HG02870 (cell line): Measurements from ENCODE around the gene FAT2.

Source experiments
- ATAC-seq: cut with Tn5 transposase; IDR thresholded peaks from one replicate; pipeline ENCODE4 v1.9.1; 2021; ENCODE audit warnings: mild to moderate bottlenecking, moderate library complexity; ENCODE audit not compliant: unreplicated experiment

The FAT2 gene, protein sequence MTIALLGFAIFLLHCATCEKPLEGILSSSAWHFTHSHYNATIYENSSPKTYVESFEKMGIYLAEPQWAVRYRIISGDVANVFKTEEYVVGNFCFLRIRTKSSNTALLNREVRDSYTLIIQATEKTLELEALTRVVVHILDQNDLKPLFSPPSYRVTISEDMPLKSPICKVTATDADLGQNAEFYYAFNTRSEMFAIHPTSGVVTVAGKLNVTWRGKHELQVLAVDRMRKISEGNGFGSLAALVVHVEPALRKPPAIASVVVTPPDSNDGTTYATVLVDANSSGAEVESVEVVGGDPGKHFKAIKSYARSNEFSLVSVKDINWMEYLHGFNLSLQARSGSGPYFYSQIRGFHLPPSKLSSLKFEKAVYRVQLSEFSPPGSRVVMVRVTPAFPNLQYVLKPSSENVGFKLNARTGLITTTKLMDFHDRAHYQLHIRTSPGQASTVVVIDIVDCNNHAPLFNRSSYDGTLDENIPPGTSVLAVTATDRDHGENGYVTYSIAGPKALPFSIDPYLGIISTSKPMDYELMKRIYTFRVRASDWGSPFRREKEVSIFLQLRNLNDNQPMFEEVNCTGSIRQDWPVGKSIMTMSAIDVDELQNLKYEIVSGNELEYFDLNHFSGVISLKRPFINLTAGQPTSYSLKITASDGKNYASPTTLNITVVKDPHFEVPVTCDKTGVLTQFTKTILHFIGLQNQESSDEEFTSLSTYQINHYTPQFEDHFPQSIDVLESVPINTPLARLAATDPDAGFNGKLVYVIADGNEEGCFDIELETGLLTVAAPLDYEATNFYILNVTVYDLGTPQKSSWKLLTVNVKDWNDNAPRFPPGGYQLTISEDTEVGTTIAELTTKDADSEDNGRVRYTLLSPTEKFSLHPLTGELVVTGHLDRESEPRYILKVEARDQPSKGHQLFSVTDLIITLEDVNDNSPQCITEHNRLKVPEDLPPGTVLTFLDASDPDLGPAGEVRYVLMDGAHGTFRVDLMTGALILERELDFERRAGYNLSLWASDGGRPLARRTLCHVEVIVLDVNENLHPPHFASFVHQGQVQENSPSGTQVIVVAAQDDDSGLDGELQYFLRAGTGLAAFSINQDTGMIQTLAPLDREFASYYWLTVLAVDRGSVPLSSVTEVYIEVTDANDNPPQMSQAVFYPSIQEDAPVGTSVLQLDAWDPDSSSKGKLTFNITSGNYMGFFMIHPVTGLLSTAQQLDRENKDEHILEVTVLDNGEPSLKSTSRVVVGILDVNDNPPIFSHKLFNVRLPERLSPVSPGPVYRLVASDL (N-terminal part only)

DNA sequence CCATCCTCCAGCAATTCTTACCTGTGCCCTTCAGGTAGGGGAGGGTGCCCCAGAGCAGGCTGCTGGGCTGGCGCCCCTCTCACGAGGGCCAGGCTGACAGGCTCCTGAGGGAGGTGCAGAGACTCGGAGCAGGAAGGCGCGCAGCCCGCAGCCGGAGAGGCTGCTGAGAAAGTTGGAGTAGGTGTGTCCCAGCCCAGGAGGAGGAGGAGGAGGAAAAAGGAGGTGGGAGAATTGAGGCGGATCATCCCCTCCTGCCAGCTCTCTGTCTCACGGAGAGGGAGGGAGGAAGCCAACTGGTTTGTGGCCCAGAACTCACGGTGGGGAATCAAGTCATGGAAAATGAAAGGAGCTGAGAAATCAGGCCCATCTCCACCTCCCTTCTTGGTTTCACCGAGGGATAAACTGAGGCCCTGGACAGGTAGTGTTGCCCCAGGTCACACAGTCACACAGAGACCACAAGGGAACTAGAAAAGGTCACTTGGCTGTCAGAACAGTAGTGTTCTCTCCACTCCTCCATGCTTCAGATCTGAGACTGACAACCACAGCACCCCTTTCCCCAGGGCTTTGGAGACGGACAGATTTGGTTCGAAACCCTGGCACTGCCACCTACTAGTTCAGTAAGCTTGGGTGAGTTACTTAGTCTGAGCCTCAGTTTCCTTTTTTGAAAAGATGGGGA is at the start of gene FAT2:
Gene FAT2, minus strand, starts transcription at position 188 of the 676 bp plus-strand sequence. CDS start 22,400 bp downstream, outside the sequence.
- ATAC-seq = no peak

DNA sequence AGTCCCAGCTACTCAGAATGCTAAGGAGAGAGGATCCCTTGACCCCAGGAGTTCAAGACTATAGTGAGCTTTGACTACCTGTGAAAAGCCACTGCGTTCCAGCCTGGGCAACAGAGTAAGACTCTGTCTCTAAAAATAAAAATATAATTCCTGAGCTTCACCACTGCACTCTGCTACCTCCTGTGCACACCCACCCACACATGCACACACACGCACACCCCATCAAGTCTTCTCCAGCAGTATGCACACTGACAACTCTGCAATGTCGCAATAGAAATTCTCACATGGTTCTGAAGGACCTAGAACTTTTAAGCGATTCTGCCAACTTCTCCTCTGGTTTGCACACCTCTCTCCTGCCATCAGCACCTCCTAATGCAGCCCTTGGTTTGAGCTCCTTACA is 47.5 kb upstream of the FAT2 start:
- no peak for ATAC-seq

DNA sequence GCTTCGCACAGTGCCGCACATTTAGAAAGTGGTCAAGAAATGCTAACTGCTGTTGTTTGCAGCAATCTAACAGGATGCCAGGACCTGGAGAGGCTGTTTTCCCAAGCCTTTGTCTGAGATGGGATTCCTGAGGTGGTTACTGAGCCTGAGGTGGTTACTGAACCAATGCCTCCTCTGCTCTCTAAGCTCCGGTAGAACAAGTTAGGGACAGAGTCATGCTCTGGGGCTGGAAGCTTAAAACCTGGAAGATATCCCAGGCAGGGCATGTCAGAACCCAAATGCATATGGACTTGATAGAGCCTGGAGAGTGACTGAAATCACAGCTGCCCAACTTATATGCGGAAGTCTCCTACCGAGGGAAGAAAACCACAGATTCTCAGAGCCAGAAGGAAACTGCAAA is 46.5 kb upstream of the FAT2 start:
- no peak for ATAC-seq

DNA sequence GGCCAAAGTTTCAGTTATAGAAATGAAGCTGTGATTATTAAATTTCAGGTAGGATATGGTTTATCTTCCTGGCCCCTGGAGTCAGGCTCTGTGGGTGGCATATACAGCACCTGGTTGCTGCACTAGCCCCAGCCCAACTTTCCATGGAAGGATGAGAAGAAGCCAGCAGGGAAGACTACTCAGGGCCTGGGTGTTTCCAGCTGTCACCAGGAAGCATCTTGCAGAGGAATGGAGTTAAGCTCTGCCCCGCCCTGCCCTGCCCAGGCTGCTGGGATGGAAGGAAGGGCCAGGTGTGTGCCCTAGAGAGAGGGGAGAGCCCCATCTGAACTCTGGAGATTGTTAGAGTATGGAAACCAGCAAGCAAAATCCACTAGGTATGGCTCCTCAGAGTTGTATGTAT is 42.8 kb upstream of the FAT2 start:
- no peak for ATAC-seq

DNA sequence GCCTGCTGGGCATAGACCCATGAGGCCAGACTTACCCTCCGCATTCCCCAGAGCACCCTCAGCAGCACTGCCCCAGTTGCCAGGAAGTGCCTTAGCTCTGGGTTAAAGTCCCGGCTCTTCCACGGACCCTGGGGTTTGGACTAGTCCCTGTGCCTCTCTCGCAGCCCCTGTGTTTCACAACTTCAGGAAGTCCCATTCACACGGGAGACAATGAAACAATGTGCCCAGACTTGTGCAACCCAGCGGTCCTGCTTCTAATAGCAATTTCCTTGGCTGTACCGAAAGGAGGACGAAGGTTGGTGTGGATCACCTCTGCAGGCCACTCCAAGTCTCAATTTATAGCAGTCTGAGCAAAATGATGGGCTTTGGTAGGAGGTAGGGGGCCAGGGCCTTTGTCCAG is 41.8 kb upstream of the FAT2 start:
- no peak for ATAC-seq

DNA sequence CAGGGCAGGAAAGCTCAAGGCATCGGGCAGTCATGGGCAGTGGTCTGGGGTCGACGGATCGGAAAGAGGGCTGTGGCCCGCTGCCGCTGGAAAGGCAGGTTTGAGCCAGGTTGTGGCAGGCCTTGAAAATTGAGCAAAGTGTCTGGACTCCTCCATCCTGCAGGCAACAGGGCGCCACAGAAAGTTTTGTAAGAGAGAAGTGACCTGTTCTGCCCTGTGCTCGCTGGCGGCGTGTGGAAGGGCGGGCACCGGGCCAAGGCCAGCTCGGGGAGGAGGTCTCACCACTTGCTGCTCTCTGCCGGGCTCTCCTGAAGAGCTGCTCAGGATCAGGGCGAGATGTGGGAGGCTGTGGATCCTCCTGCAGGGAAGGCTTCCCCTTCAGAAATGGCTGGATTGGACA is 41.4 kb upstream of the FAT2 start:
- ATAC-seq = no peak

DNA sequence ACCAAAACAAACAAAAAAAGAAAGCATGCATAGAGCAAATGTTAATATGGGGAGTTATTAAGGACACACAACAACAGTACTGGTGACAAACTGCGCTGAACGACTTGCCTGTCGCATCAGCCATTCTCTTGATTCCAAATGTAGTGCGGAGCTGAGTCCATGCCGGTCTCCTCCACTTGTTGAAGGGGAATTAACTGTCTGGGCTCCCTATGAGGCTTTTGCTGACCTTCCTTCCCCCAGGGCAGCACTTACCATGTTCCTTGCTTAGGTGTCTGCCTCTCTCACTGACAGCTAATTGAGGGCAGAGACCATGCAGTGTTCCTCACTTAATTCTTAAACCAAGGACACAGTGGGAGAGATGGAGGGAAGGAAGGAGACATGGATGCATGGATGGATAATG is 40.8 kb upstream of the FAT2 start:
- ATAC-seq = no peak

DNA sequence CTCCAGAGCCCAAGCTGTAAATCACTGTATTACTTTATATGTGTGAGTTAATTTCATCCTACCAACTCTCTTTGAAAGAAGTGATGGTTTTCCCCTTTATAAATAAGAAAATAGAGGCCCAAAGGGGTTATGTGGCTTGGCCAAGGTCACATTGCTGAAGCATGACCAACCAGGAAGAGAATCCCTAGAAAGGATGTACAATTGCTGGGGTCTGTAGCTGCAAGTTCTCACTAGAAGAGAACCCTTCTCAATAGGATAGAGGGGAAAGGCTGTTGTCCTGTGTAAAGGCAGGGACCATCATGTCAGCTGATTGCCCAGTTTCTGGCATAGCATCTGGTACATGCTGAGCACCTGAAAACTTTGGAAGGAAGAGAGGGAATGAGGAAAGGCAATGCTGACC is 39.0 kb upstream of the FAT2 start:
- ATAC-seq = no peak

DNA sequence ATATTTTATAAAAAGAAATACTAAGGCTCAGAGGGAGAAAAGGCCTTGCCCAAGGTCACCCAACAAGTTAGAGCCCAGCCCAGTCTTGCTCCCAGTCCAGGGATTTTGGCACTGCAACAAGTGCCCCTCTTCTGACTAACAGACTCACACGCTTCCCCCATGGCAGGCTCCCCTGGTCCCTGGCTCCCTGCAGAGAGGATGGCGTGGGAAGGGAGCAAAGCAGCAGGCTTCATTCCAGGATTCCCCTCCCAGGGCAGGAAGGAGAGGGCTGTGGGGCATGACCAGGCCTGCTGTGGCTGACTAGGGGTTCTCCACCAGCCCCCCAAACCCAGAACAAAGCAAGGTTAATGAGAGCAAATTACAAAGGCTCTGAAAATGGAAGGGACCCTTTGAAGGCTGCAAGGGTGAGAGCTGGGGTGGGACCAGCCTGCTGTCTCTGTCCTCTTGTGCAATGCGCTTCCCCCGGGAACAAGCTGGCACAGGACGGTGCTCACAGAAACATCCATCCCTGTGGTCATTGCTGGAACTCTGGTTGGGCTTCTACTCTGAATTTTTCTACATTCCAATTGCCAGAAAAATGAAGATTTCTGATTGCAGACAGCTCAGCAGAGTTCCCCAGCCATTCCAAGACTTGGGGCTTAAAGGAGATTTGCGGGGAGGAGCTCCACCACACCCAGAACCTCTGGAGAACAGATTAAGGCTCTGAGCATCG is 37.1 kb upstream of the FAT2 start:
- no peak for ATAC-seq

DNA sequence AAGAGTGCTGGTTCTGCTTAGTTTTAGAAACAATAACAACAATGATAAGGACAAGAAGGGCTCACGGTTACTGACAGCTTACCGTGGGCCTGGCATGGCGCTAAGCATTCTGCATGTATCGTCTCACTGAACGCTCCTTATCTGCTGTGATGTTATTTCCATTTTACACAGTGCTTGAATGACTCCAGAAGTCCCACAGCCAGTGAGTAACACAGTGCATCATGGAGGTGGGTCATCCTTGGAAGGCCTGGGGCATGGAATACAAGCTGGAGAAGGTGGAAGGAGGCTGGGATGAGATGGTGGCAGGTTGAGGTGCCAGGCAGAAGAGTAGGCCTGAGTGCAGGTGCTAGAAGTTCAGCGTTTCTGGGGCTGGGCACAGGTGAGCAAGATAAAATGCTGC is 36.5 kb upstream of the FAT2 start:
- ATAC-seq = no peak

DNA sequence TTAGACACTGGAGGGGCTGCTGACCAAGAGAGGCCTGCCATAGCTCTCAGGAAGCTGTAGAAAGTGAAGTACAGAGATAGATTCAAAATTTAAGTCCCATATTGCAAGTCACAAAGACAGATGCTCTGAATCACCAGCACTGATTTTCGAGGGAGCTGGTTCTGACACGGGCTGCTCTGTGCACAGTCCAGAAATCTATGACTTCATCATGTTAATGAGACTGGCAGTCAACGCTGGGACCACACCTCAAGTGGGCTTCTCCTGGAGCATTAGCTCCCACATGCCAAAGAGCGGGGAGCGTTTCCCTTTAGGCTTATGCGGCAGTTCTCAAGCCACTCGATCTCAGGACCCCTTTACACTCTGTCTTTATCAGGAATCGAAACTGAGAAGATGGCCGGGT is 34.2 kb upstream of the FAT2 start:
- no peak for ATAC-seq

DNA sequence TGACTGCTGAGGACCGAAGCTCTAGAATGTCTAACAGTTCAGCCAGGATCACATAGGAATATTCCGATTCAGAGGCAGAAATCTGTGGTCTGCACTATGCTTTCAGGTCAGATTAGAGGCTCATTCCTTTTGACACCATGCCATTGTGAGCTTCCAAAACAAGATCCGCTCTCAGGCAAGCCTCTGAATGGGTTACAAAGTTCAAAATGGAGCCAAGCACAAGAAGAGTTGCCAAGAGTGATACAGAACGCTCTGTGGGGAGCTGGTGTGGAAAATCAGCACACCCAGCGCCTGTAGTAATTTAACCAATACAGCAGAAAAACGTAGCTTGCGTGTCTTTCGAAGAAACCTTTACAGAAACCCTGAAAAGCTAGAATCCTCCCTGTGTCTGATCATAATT is 33.3 kb upstream of the FAT2 start:
- no peak for ATAC-seq

DNA sequence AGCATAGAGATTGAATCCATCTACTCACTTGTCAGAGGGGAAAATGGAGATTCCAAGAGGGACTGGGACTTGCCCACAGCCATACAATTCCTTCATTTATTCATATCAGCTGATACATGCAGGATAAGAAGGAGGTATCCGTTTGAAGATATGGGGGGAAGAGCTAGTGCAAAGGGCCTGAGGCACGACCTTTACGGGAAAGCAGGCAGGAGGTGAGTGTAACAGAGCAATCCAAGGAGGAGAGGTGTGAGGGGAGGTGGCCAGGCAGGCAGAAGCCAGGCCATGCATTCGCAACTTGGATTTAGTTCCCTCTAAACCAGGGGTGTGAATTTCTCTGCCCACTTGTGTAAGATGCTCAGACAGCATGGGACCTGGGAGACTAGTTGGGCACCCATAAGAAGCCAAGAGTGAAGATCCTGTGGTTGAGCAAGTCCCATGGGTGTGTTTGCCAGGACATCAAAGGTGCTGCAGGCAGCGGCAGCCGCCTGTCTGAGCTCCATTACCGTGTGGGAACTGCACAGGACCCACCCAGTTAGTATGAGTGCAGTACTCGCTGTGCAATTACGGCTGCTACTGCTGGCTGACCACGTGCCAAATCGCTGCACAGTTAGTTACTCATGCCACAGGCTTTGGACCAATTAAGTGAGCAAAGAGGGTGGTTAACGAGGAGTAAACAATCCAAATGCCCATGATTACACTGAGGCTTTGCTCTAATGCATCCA is 31.4 kb upstream of the FAT2 start:
- no peak for ATAC-seq

DNA sequence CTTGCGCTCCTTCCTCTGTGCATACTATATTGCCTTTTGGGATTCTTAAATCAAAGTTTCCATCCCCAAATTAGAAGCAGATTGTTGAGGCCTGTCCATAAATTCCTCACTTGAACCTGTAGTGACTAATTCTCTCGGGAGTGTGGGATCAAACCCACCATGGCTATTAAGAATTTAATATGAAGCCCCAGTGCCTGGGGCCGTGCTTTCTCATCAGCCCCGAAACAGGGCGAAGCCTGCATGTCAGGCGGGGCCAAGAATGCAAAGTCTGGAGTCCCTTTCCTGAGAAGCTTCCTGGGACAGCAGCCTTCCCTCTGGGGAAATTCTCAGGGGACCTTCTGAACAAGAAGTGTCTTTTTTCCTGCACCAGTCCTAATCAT is 29.3 kb upstream of the FAT2 start:
- no peak for ATAC-seq

DNA sequence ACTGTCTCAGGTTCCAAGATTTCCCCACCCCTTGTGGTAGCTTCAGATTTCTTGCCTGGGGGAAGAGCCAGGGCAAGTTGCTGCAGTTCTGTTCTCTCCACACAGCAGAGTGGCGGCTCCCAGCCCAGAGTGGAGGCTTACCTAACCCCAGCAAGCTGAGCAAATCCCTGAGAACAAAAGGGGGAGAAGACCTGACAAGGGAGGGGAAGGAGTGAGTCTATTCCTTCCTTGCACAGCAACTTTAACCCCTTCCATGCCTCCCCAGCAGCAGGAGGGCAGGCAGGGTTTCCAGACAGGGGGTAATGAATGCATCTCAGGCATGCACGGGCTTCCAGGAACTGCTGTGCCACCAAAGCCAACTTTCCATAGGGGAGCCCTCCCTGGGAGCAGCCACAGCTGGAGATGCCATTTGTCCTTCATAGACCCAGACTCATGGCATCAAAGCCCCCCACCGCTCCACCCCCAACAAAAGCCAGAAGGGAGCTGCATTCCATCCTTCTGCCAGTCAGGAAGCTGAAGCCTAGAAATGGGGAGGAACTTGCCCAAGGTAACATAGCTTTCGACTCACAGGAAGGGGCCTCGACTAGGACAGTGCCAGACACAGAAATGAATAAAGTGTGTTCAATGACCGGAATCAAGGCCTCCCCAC is 28.8 kb upstream of the FAT2 start:
- ATAC-seq = no peak

DNA sequence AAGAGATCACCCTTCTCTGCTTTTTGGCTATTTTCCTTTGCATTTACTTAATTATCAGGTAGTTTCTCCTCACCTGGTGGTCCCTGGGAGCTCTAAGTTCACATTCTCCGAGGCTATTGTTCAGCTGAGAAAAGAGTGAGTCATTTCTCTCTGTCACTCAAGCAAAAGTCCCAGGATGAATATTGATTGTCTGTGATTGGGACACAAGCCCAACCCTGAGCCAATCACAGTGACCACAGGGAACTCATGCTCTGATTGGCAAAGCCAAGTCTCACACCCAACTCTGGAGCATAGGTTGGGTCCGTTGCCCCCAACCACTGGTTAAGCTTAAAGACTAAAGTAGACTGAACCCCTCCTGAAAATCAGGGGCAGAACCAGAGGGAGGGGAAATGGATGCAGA is 27.8 kb upstream of the FAT2 start:
- ATAC-seq = peak; percentile 36

DNA sequence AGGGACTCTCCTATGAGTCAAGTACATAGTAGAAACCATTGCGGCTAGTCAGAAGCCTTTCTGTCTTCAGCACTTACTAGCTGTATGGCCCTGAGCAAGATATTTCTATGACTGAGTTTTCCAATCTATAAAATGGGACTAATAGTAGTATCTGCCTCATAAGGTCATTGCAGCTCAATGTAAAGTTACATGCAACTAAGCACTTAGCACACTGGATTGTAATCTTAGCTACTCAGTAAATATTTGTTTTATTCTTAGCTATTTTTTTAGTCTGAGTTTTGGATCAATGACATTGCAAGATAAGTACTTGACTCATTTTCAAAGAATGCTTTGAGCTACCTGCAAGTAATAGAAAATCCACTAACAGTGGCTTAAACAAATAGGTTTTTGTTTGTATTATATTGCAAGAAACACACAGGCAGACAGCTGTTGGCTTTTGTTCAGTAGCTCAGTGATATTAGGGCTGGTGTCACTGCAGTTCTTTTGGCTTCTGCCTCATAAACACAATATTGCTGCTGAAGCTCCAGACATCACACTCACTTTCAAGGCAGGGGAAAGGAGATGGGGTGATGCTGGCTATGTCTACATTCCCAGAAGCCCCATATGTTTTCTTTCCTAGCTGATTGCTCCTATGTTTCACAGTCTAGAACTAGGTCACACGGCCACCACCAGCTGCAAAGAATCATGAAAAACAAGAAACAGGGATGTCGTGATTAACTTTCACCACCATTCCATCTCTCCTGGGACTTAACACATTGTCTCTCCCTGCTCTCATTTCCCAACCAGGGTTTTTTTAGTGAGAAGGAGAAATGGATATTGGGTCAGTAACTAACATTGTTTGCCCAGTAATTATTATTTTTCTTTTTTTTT is 26.9 kb upstream of the FAT2 start:
- no peak for ATAC-seq

DNA sequence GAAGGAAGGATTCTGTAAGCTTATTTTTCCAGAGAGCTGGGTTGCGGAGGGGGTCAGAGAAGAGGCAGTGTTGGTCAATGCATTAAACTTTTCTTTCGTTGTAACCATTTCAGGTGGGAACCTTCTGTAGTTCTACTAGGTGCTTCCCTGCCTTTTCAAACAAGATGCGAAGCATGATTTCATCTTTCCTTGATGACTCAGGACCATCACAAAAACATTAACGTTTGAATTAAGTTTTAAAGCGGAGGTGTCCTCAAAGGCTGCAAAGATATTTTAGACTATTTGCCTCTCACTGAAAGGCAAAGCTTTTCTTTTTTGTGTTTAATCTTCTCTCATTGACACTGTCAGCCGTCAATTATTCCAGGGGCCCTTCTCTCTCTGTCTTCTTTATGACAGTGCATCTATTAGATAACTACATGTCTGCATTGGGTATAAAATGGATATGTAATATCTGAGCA is 26.3 kb upstream of the FAT2 start:
- ATAC-seq = no peak
